ENCODE data around the gene DYSF.

DYSF gene

DNA sequence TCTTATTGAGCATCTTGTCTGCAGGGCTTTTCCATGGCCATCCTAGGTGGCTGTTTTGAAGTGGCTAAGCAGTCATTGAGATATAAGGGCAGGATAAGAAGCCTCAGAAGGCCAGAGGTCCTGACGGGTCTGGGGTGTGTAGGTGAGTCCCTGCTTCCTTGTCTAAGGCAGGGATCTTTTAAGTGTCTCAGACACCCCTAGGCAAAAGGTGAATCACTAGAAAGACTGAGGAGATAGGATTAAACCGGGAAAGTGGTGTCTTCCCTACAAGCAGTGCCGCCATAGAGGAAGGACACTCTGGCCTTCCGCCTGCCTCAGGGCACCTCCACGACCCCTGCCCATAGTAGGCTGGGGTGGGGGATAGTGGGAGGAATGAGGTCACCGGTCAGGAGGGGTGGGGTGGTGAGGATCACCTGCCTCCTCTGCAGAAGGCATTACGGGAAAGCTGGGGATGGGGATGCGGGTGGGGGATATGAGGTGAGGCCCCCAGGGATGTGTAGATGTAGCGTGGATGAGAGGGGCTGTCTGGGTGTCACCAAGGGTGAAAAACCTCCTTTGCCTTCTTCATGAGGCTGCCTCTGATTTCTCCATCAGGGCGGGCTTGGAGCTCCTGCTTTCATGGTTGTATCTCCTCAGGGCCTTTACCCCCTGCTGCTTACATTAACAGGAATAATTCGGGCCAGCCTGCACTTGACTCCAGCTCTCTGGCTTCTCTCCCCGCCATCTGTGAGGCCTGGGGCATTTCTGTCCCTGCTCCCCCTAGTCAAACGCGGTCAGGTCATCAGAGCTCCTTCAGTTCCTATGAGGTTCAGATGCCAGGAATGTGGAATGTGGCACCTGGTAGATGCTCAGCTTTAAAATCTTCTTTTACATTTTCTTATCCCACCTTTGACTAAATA lies 244.0 kb downstream of the DYSF start:
- no peak for DNase-seq

DNA sequence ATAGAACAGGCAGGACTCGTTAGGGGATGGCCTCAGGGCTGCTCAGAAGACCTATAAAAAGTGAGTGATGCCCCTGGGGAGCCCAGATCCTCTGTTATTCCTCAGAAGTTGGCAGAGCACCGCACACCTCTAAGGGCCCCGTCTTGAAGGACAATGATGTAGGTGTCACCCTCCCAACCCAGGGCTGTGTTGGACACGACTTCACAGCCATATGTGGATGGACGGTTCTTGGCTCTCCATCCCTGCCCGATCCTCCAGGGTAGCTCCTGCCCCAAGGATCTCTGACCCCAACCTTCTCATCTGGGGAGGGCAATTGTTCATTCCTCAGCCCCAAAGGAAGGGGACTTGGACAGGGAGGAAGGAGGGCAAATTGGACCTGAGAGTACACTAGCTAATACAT lies 246.1 kb downstream of the DYSF start:
- no peak for DNase-seq

GRCh38 chr2:71700041-71700657 lies 246.8 kb downstream of the DYSF start:
- no peak for DNase-seq

DNA sequence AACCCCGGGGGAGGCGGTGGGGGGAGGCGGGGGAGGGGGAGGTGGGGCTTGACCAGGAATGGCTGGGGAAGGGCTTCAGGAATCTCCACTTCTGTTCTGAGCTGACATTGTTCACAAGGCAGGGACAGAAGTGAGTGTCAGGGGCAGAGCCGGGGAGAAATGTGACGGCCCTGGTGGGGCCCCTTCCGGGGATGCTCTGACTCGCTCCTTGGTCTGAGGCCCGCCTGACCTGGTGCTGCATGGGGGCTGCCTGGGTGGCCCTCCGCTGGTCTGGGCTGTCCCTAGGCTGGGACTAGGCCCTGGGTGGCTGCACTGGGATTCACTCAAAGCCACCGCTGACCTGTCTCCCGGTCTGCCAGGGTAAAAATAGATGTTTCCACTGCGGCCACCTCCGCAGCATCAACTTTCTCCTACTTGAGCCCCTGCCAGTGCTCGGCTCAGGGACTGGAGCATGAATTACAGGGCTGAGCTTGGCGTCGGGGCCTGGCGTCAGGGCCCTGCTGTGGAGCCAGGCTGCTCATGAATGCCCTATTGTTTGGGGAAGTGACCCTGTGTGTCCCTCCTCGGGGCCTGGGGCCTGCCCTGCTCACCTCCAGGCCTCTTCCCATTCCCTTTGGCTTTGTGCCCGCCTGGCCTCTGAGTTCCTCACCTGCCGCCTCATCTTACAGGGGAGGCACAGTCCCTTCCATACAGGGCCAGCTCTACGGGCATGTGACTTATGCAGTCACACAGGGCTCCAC lies 247.5 kb downstream of the DYSF start:
- DNase-seq = no peak

GRCh38 chr2:71702071-71702970 lies 249.0 kb downstream of the DYSF start:
- DNase-seq = no peak

DNA sequence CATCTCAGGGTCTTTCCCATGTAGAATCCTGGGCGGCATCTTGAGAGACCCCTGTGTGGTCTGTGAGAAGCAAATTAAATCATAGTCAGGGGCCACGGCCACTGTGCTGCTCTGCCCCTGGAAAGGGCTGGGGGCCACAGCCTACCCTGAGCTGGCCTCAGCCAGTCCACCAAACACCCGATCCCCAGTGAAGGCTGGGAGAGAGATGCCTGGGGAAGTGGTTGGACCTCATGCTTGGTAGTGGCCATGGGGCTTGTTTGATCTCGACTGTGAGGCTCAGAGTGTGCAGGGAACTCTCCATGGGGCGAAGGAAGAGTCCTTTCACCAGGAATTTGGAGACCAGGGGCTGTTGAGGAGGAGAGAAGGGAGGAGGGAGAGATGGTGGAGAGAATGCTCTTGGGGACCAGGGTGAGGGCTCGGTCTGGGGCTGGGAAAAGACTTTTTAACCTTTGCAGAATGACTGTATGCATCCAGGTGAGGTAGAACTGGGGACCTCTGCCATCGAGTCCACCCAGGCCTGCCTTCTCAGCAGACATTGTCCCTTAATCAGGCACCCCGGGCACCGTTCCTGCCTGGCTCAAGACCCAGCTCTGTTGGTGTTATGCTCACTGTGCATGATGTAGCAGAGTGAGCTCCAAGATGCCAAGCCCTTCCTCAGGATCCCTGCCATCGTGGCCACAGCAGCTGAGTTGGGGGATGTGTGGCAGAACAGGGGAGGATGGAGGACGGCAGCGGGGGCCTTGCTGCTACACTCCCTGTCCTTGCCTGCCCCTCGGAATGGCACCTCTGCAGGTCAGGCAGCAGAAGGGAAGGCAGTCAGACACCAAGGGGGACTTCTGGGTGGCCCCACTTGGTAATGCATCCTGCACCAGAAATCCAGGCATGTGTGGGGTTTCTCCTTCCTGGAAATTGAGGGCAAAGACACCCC lies 249.9 kb downstream of the DYSF start:
- no peak for DNase-seq

GRCh38 chr2:71704131-71704561 lies 250.8 kb downstream of the DYSF start:
- DNase-seq = no peak

DNA sequence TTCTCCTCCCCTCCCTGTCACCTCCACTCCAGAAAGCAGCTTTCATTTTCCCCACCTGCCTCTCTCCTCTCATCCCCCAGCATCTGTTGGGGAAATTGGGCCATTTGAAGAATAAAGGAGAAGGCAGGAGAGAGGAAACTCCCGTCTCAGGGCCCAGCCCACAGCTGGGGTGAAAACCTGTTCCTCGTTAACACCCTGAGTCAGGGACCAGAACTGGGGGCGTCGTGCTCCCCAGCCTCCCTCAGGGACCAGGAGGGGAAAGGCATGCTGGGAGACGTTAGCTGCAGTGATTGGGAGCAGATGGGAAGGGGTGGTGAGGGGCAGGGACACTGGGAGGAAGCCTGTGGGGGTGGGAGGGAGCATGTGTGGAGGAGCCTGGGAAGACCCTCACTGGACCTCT lies 251.3 kb downstream of the DYSF start:
- DNase-seq = no peak

DNA sequence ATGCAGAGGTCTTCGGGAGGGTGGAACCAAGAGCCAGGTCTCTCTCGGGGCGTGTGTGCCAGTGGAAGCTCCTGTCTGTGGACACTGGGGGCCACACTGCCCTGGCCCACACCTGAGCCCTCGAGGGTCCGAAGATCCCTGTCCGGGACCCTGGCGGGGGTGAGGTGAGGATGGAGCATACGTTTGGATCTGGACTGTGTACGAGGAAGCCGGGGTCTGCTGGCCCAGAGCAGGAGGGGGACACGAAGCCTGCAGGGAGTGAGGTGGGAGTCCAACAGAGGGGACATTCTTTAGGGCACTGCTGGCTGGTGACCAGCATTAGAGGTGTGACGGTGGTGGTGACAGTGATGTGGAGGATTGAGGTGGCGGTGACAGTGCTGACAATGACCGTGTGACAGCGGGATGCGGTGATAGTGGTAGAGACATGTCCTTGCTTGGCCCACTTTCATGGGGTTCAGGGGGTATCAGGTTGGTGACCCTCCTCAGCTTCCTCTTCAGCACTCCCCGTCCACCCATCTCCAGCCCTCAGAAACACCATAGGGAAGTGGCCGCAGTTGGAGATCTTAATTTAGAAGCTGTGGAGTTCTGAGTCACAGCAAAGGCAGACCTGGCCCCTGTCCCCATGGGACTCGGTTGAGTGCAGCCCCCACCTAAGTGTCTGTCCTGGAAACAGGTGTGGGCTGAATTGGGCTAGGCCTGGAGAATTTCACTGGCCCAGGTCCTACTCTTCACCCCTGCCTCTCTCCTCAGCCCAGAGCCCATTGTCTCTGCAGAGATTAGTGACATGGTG lies 252.0 kb downstream of the DYSF start:
- no peak for DNase-seq

GRCh38 chr2:71706121-71706520 lies 252.8 kb downstream of the DYSF start:
- no peak for DNase-seq

DNA sequence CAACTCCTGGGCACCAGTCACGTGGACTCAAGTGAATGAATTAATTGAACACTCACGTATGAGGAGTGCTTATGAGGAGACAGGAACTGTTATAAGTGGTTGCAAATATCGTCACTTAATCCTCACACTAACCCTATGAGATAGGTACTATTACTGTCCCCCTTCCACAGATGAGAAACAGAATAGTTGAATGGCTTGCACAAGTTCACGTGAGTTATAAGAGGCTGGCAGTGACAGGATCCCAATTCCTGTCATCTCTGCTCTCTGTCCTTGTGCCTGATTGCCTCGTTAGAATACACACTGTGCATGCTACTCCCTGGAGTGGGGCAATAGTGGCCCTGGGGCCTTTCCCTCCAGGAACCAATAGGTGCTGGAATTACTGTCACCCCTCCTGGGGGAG lies 253.5 kb downstream of the DYSF start:
- no peak for DNase-seq

- DNase-seq = no peak
These were observed 257.2 kb downstream of the DYSF start for GRCh38 chr2:71710367-71711132.

GRCh38 chr2:71711133-71711855 lies 257.9 kb downstream of the DYSF start:
- no peak for DNase-seq

DNA sequence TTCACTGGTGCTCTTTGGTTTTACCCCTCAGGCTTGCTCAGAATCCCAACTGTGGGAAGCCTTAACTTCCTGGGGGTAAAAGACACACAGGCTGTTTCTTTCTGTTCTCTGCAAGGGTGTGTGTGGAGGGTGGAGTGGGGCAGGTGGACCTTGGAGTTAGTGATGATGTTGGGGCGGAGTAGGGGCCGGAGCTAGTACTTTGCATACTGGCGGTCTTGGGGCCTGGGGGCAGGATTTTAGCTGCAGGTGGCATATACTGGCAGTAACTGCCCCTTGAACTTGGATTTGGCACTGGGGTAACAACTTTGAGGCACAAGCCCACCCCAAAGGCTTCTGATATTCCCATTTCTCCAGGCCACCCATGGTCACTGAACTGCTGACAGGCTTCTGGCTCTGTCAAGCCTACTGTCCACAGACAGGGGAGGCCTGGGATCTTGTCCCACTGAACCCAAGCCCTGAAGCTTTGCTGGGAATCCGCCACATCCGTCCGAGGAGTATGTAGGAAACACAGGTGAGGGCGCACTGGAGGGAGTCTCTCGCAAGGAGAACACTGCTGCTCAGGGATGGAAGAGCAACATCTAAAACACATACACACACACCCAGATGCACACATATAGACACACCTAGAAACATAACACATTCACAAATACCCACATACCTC lies 258.9 kb downstream of the DYSF start:
- no peak for DNase-seq

DNA sequence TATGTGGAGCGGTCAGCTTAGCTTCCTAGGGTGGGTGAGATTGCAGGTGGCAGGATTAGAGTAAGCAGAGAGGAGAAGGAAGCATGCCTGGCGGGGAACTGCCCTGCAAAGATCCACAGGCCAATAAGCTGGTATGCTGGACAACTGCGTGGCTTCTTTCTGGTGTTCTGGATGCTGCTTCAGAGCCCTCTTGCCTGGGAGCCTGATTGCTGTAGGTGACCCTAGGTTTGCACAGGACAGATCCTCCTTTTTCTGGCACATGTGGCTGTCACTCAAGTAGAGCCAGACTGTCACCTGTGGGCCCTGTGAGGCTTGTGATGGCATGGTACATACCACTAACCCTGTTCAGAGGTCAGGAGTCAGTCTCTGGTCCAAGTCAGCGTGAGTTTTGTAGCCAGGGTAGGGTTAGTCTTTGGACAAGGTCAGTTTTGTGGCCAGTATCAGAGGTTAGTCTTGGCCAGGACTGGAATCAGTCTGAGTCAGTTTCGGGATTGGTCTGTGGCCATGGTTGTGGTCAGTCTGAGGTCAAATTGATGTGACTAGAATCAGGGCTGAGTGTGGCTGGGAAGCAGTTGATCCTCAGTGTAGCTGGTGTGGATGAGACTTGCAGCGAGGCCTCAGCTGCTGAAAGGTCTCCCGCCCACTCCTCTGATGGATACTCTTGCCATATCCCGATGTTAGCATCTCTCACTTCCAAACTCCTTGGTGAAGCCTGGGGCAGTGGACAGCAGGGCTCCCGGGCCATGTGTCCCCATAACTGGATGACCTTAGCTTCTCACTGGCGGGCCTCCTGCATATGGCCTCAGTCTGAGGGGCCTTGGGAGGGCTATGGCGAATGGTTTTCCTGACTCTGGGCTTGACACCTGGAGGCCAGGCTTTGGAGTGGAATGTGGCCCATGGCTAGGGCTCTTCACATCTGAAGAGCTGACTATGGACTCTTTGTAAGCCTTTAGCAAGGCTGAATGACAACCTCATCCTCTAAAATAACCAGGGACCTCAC lies 260.5 kb downstream of the DYSF start:
- no peak for DNase-seq

DNA sequence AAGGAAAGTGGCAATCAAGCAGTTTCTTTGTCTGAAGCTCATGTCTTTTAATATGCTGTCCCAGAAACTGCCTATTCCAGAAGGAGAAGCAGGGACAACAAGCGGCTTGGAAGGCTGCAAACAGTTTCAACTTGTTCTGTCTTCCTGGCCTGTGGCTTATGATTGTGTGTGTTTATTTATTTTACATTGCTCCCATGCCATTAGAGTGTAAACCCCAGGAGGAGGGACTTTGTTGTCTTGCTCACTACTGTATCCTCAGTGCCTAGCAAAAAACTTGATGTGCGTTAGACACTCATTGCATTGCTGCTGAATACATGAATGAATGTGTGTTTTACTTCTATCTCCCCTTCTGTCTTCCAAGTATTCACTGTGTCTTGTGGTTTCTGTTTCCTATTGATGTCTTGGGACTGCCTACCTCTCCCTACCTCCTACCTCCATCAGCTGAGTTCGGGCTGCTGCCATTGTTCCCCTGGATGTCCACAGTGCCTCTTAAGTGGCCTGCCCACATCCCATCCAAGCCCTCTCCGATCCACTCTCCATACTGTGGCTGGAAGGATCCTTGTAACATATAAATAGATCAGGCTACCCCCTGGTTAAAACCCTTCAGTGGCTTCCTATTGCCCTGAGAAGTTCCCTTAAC lies 261.4 kb downstream of the DYSF start:
- DNase-seq = no peak

Measured in inflammatory macrophage treated with lipopolysaccharide for 4 hours (primary cell).